Stimulated activated CD8-positive, alpha-beta memory T cell treated with anti-CD3 and anti-CD28 coated beads, Interleukin-12 subunit alpha, Interleukin-12 subunit beta, amount 100 ng/mL, for 4 hours (primary cell): ENCODE measurements around the gene KAZALD1.
A peak's percentile ranks its signal among the peaks of the same experiment; 100 is the strongest.

Experiments
- DNase-seq: peaks from one replicate; pipeline ENCODE4 v3.0.0-alpha.2; 2020; ENCODE audit warnings: low read depth

KAZALD1 gene

DNA sequence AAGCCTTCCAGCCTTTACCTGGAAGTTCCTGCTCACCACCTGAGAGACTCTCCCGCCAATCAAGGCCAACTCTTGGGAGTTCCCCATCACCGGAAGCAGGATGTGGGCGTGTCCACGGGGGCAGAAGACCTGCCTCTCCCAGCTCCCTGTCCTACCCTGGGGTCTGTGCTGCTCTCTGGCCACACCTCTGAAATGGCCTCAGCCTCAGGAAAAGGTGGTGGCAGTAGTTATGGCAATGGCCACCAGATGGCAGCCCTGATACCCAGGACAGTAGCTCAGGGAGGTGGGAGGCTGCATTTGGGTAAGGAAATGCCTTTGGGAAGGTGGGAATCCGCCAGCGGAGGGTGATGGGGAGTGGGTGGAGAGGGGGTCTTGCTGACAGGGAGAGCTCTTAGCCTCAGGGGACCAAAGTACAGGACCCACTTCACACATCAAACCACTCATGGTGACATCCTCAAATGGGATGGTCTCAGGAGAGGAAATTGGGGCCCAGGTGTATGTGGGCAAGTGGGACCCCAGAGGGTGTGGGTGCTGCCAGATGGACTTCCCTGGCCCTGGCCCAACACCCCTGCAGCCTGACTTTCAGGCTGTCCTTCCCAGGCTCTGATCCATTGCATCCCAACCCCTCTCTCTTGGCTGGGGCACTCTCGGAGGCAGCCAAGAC, 33.9 kb downstream of the KAZALD1 start:
- DNase-seq = peak; percentile 36

DNA sequence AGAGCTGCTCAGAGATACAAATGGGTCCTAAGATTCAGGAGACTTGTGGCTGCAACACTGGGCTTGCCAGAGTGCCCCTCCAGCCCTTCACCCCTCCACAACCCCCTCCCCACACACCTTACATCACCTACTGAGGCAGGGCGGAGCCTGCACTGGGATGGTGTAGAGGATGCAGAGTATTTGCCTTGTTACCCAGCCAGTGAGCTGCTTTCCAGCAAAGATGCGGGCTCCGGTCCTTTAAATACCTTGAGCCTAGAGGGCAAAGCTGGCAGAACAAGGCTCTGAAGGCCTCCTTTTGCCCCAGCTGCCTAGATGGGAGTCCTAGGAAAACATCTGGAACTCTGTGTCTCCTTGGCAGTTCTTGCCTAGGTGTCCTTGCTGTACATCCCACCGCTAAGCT, 34.6 kb downstream of the KAZALD1 start:
- no peak for DNase-seq

DNA sequence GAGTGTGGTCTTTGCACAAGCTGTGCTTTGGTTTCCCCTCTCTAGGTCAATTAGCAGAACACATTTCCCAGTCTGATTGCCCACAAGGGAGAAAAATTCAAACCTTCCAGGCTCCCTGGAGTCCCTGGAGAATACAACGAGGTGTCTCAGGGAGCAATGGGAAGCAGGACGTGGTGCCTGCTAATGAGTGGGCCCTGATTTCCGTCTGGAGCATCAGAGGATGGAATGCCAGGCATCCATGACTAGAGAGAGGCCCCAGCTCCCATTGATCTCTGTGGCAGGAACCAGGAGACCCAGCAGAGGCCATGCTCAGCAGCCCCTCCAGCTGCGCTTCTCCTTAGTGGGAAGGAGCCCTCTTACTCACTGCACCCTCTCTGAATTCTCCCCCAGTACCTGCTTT, 36.1 kb downstream of the KAZALD1 start:
- DNase-seq = no peak

DNA sequence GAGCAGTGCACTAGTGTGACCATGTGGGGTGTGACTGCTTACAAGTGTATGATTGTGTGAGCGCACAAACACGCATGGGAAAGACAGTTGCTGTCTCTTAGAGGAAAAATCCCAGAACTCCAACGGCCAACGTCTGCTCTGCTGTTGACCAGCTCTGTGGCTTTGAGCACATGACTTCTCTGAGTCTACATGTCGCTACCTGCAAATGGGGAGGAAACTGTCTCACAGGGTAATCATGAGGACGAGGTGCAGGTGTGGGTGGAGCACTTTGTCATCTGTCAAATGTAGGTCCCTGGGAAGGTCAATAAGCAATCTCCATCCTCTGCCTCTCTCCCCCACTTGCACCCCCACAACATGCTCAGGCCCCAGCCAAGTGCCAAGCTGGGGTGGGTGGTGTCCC, 38.1 kb downstream of the KAZALD1 start:
- DNase-seq = no peak

DNA sequence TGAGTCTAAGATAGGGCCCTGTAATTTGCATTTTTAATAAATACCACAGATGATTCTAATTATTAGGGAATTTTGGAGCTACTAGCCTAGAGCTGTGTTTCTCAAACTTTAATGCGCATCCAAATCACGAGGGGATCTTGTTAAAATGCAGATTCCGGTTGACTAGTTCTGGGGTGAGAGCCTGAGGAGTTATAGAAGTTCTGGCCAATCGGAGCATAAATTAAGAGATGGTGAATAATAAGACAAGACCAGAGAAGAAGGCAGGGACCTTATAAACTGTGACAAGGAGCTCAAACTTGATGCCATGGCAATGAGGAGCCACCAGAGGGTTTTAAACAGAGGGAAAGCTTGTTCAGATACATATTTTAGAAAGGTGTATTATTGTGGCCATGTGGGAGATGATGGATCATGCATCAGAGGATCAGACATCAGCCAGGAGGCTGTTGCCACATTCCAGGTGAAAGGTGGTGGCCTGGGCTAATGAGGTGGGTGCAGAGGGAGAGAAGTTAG, 39.6 kb downstream of the KAZALD1 start:
- DNase-seq = no peak

DNA sequence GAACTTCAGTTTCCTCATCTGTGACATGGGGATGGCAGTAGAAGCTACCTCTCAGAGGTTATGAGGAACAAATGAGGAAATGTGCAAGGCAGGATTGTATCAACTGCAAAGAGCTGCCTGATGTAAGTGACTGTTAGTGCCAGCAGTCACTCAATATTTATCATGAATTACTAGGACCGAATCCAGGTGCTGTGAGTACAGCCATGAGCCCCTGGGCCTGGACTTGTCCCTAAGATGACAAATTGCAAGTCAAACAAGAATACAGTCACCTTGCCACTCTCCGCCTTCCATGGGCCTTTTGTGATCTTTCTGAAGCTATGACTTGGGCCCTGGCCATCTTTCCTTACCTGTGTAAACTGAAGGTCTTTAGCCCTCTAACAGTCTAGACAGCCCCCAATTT, 41.6 kb downstream of the KAZALD1 start:
- DNase-seq = no peak

DNA sequence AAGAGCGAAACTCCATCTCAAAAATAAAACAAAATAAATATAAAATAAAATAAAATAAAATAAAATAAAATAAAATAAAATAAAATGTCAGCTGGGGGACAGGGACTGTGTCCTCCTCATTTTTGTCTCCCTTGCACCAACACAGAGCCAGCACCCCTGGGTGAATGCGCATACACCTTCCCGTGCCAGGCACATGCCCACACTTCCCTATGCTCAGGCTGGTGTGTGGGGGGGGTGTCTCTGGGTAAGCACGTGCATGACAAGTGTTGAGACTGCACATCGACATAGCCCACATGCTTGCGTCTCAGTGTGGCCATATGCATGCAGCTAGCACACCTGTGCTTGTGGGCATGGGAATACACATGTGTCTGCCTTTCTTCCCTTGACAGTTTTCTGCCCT, 44.6 kb downstream of the KAZALD1 start:
- no peak for DNase-seq

DNA sequence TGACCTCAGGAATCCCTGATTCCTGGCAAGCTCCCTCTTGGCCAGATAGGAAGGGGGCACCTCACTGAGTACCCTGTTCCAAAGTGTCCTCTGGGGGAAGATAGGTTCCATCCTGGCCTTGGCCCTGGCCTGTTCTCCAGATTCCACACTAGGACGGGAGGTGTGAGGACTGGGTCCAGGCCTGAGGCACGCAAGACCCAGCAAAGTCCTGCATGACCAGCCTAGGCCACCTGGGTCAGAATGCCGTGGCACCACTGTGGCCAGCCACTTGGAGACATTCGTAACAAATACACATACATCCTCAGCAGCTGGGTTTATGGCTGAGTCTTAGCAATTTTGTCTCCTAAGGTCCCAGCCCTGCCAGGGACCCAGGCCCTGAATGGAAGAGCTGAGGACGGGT, 46.0 kb downstream of the KAZALD1 start:
- no peak for DNase-seq

DNA sequence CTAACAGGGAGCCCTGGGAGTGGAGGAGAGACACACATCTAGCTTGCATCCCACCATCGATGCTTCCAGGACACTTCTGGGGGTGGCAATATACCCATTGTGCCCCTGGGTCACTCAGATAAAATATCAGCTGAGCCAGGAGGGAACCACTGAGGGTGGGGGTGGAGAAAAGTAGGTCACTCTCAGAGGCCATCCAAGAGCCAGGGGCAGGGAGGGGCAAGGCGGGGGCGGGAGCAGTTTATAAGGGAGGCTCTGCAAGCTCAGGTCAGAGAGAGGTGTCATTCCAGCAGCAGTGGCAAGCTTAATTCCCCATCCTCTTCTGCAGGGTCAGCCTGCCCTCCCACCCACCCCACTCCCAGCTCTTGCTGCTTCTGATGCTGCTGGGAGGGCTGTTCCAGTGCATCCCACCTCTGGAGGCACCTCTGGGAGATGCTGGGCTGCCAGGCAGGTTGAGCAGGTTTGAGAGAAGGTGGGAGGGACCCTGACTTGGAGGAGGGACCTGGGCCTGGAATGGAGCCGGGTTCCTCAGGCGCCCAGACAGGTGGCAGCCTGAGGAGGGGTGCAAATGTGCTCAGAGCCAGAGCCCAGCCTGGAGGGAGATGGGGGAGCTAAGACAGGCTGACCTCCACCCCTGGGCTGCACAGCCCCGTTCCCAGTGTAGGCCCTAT, 49.2 kb downstream of the KAZALD1 start:
- DNase-seq = no peak

DNA sequence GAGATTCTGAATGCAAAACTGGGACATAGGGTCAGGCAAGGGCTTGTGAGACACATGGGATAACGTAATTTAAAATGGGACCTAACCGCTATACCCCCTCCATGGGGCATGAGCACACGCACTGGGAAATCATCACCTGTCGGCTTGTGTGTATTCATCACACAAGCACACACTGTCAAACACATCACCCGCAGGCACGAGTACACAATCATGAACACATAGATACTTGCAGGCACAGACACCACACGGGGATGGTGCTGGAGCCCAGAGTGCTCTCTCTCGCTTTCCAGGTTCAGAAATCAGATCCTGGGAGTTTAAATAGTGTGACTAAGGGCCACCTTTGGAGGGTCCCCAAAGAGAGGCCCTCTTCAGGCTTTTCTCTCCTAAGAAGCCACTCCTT, 49.8 kb downstream of the KAZALD1 start:
- DNase-seq = no peak

DNA sequence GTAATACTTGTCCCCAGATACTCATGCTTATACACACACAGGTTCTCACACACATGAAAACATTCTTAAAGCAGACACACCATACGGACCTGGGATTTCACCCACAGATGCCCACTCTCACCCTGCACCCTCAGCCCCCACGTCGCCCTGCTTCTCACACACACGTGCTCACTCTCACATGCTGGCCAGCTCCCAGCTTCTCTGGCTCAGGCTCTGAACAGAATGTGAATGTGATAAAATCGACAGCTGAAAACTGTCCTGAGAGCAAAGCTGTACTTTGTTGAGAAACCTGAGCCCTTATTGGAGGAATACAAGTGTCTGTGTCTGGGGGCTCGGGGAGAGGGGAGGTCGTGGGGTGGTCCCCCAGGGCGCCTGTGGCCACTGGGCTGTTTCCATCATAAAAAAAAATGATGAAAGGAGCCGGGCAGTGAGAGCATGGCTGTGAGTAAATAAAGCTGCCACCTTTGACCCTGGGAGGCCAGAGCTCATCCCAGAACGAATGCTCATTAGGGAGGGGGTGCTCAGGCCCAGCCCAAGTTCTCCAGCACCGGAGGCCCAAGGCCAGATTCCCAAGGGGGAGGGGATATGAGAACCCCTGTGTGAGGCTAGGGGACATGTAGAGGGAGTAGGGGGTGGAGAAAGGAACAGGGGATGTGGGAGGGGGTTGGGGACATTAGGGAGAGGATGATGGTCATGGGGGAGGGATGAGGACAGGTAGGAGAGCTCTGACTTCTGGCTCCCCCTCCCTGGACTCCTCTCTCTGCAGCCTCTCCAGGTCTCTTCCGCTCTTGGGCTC, 51.2 kb downstream of the KAZALD1 start:
- no peak for DNase-seq

DNA sequence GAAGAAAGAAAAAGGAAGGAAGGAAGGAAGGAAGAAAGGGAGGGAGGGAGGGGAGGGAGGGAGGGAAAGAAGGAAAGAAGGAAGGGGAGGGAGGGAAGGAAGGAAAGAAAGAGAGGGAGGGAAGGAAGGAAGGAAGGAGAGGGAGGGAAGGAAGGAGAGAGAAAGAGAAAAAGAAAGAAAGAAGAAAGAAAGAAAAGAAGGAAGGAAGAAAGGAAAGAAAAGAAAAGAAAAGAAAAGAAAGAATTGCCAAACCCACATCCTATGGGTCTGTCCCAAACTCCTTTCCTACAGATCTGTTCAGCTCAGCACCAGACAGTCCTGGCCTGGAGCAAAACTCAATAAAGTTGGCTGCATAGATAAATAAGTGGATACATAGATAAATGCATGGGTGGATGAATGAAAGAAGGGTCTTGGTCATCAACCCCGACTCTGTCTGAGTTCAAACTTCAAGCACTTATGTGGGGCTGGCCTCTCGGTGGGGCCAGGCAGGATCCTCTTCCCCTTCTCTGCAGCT, 52.2 kb downstream of the KAZALD1 start:
- no peak for DNase-seq

DNA sequence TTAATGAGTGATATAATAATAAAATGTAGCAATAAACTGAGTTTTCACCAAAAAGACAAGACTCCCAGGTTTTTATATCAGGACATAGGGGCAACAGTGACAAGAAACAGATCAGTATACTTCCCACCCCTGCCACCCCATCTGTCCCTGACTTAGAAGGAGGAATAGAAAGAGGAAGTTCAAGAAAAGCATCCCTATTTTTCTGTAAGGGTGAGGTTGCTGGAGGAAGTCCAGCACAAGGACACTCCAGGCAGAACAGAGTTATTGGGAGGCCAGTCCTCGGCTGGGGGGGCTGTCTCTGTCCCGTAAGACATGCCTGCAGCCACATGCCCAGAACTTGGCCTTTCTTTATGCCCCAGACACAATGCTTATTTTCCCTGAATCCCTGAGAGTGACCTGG, 52.9 kb downstream of the KAZALD1 start:
- no peak for DNase-seq
